ENCODE measurements around the gene DCAF10.
"Not testable (repeated sequence)": the region's sequence is repeated elsewhere in the genome, so short reads cannot be mapped to it uniquely, and the experiment has no call there.

DCAF10 gene

DNA sequence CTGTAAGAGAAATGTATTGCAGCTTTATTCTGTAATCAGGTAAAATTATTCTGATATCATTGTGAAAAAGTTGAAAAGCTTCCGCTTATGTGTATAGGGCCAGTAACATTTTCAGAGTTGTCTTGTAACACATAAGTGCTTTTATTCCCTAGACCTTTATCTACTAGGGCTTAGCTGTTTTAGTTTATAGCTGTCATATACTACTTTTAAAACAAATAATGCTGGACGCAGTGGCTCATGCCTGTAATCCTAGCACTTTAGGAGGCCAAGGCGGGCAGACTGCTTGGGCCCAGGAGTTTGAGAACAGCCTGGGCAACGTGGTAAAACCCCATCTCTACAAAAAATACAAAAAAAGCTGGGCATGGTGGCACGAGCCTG lies 70.2 kb downstream of the DCAF10 start:
- no peak for DNase-seq

GRCh38 chr9:37873955-37874354 lies 73.4 kb downstream of the DCAF10 start:
- DNase-seq = no peak

GRCh38 chr9:37876376-37876775 lies 75.8 kb downstream of the DCAF10 start:
- DNase-seq = no peak

DNA sequence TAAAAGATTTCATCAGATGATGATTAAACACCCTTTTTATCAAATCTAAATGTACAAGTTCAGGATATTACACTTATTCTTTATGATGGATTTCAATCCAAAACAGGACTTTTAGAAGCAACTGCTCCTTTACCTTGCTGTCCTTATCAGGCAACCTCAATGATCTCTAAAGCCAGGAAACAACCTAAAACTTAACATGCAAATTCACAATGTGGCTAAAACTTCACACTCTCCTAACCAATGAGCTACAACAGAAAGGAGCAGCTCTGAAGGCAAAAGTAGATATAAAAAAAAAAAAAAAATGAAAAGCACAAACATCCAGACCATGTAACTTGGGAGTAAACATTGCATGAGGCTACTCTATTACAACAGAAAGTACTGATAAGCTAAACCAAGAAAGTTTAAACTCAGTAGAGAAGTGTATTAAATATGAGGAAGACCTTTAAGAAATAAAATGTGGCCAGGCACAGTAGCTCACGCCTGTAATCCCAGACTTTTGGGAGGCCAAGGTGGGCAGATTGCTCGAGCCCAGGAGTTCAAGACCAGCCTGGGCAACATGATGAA lies 80.4 kb downstream of the DCAF10 start:
- no peak for DNase-seq

GRCh38 chr9:37887977-37888583 lies 87.5 kb downstream of the DCAF10 start:
- DNase-seq = not testable (repeated sequence)

GRCh38 chr9:37889536-37889935 lies 88.9 kb downstream of the DCAF10 start:
- DNase-seq = no peak

DNA sequence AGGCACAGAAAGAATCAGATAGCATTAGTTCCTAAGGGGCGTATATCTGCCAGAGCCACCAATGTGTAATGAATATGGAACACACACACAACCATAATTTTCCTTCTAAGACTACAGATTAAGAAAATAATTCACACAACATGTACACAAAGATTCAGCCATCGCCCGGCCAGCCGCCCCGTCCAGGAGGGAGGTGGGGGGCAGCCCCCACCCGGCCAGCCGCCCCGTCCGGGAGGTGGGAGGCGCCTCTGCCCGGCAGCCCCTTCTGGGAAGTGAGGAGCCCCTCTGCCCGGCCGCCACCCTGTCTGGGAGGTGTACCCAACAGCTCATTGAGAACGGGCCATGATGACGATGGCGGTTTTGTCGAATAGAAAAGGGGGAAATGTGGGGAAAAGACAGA lies 90.4 kb downstream of the DCAF10 start:
- not testable (repeated sequence) for DNase-seq

GRCh38 chr9:37892063-37892462 lies 91.5 kb downstream of the DCAF10 start:
- no peak for DNase-seq

DNA sequence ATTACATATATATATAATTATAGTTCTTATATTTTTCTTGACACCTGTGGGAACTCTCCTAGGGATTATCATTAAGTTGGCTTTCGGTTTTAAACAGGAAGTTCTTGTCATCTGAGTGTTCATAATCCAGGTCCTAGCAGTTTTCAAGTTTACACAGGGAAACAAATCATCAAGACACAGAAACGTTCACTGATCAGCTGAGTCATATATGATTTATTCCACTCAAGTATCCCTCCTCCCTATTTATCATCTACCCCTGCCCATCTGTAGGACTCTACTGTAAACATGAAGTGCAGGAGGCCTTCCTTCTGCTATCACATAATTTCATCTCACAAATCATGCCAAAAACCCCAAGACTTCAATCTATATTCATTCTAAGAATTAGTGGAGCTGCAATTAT lies 97.1 kb downstream of the DCAF10 start:
- DNase-seq = no peak

- DNase-seq = no peak
Observed at GRCh38 chr9:37899041-37899440, 98.4 kb downstream of the DCAF10 start.

- DNase-seq = no peak
Observed at GRCh38 chr9:37902131-37902530, 101.5 kb downstream of the DCAF10 start.

- DNase-seq = peak; percentile 33
Observed at GRCh38 chr9:37902796-37903646, 102.4 kb downstream of the DCAF10 start.

- peak; percentile 99 for DNase-seq
Observed at GRCh38 chr9:37903647-37904444, 103.2 kb downstream of the DCAF10 start, which contains the start of gene SLC25A51. TSS of gene SLC25A51 (minus strand) at chr9:37904127. CDS start at chr9:37888550, 15,577 bp downstream.

- DNase-seq = no peak
Observed at GRCh38 chr9:37904445-37905130, 104.0 kb downstream of the DCAF10 start.

DNA sequence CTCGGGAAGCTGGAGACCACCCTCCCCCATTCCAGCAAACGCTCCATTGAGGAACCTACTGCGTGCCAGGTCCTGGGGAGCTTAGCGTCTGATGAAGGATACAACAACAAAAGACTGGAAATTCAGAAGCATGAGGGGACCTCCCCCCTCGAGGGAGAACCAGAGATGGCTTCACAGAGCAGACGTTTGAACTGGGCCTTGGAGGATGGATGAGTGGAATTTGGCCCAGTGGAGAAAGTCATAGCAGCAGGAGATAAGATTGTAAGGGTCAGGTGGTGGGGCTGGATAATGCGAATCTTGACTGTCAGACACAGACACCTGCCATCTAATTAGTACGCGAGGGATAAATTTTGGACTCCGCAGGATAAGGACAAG lies 104.5 kb downstream of the DCAF10 start:
- no peak for DNase-seq

GRCh38 chr9:37905776-37906175 lies 105.2 kb downstream of the DCAF10 start:
- DNase-seq = no peak

- no peak for DNase-seq
Observed at GRCh38 chr9:37906312-37907239, 106.0 kb downstream of the DCAF10 start.

- no peak for DNase-seq
Observed at GRCh38 chr9:37908283-37908682, 107.7 kb downstream of the DCAF10 start.

GRCh38 chr9:37908698-37909186 lies 108.1 kb downstream of the DCAF10 start:
- DNase-seq = peak; percentile 11

- no peak for DNase-seq
Observed at GRCh38 chr9:37909326-37909725, 108.7 kb downstream of the DCAF10 start.

DNA sequence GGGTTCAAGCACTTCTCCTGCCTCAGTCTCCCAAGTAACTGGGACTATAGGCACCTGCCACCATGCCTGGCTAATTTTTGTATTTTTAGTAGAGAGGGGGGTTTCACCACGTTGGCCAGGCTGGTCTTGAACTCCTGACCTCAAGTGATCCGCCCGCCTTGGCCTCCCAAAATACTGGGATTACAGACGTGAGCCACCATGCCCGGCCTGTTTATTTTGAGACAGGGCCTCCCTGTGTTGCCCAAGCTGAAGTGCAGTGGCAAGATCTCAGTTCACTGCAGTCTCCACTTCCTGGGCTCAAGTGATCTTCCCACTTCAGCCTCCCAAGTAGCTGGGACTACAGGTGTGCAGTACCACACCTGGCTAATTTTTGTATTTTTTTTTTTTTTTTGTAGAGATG lies 109.2 kb downstream of the DCAF10 start:
- DNase-seq = not testable (repeated sequence)
